ENCODE measurements around the gene TOMM34.
A peak's percentile ranks its signal among the peaks of the same experiment; 100 is the strongest.

TOMM34 gene

DNA sequence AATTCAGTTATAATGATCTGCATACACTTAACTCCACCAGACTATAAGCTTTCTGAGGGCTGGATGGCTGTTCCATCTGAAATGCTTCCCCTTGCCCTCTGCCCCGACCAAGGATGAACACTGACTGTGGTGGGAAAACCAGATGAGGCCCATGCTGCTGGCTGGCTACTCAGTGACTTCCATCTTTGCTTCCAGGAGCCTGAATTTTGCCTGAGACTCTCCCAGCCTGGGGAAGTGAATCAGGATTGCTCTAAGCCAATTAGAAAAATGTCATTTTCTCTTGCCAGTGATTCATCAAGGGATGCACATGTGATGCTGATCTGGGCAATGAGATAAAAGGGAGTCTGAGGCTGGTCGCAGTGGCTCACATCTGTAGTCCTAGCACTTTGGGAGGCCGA, 1.7 kb upstream of the TOMM34 start:
- TF ChIP-seq, protein P1, sequence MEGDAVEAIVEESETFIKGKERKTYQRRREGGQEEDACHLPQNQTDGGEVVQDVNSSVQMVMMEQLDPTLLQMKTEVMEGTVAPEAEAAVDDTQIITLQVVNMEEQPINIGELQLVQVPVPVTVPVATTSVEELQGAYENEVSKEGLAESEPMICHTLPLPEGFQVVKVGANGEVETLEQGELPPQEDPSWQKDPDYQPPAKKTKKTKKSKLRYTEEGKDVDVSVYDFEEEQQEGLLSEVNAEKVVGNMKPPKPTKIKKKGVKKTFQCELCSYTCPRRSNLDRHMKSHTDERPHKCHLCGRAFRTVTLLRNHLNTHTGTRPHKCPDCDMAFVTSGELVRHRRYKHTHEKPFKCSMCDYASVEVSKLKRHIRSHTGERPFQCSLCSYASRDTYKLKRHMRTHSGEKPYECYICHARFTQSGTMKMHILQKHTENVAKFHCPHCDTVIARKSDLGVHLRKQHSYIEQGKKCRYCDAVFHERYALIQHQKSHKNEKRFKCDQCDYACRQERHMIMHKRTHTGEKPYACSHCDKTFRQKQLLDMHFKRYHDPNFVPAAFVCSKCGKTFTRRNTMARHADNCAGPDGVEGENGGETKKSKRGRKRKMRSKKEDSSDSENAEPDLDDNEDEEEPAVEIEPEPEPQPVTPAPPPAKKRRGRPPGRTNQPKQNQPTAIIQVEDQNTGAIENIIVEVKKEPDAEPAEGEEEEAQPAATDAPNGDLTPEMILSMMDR (IDR thresholded peaks at IDR 0.05; ENCODE audit: insufficient read depth, low read length, poor library complexity, severe bottlenecking) = no peak
- Histone ChIP-seq H3K36me3 (ENCODE audit: control insufficient read depth, insufficient read depth, low read length) (no peaks in the 10 kb centered on the region; the same call in 1 of the 2 replicates), H3K27me3 (replicated peaks; ENCODE audit: control insufficient read depth, insufficient read depth, low read length) (no peaks in the 10 kb centered on the region), H3K4me3 (replicated peaks; ENCODE audit: low read depth, low read length) (no peak overlapping the region)
- DNase-seq (ENCODE audit: extremely low read depth, insufficient read length) = no peak

- TF ChIP-seq, protein P1 (IDR thresholded peaks at IDR 0.05; ENCODE audit: insufficient read depth, low read length, poor library complexity, severe bottlenecking) = no peak
- no peak overlapping the region for H3K4me3 ChIP-seq (replicated peaks; ENCODE audit: low read depth, low read length)
- DNase-seq (ENCODE audit: extremely low read depth, insufficient read length) = no peak
- H3K27me3 ChIP-seq (replicated peaks; ENCODE audit: control insufficient read depth, insufficient read depth, low read length) = no peaks in the 10 kb centered on the region
- H3K36me3 ChIP-seq (ENCODE audit: control insufficient read depth, insufficient read depth, low read length) = no peaks in the 10 kb centered on the region; the same call in 1 of the 2 replicates
These were observed 1.0 kb upstream of the TOMM34 start for GRCh38 chr20:44961011-44961869.

DNA sequence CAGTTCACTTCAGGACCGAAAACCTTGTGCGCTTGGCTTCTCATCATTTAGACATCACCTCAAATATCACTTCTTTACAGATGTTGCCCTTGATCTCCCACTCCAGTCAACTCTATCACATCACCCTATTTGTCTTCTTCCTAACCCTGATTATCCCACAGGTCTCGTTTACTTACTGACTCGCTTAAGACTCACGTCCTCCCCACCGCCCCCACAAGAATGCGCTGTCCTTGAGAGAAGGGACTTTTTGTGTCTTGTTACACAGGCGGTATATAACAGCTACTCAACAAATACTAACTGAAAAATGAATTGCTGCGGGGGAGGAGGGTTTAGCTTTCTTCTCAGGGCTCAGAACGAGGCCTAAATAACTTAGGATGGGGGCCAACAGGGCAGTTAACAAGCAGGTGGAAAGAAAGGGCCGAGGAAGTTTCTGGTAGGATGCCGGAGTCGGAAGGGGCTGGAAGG, 527 bp downstream of the TOMM34 start:
- peak overlapping the region; percentile 86 for H3K4me3 ChIP-seq (replicated peaks; ENCODE audit: low read depth, low read length)
- TF ChIP-seq, protein P1 (IDR thresholded peaks at IDR 0.05; ENCODE audit: insufficient read depth, low read length, poor library complexity, severe bottlenecking) = no peak
- H3K27me3 ChIP-seq (replicated peaks; ENCODE audit: control insufficient read depth, insufficient read depth, low read length) = no peaks in the 10 kb centered on the region
- peaks cover 7% of the 10 kb centered on the region for H3K36me3 ChIP-seq (ENCODE audit: control insufficient read depth, insufficient read depth, low read length)
- DNase-seq (ENCODE audit: extremely low read depth, insufficient read length) = no peak

- H3K36me3 ChIP-seq (ENCODE audit: control insufficient read depth, insufficient read depth, low read length) = peaks cover 11% of the 10 kb centered on the region
- H3K4me3 ChIP-seq (replicated peaks; ENCODE audit: low read depth, low read length) = peak overlapping the region; percentile 86
- TF ChIP-seq, protein P1 (IDR thresholded peaks at IDR 0.05; ENCODE audit: insufficient read depth, low read length, poor library complexity, severe bottlenecking) = no peak
- H3K27me3 ChIP-seq (replicated peaks; ENCODE audit: control insufficient read depth, insufficient read depth, low read length) = no peaks in the 10 kb centered on the region
- no peak for DNase-seq (ENCODE audit: extremely low read depth, insufficient read length)
These were observed 1.0 kb downstream of the TOMM34 start for GRCh38 chr20:44959082-44959637.

DNA sequence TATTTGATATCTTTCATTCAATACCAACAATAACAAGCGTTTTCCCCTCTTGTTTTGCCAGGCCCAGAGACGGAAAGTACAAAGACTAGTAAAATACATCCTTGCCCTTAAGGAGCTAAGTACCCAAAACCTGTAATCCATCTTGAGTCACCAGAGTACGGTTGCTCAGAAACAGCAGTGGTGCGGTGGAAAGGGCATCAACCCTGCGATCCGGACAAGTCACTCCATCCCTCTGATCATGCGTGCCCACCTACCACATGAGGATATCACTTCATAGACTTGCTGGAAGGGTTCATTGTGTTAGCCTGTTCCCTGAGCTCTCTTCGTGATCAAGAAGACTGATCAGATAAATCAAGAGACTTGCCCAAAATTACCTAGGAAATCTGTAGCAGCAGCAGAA, 1.9 kb downstream of the TOMM34 start:
- H3K4me3 ChIP-seq (replicated peaks; ENCODE audit: low read depth, low read length) = no peak overlapping the region; the same call in 1 of the 2 replicates
- DNase-seq (ENCODE audit: extremely low read depth, insufficient read length) = no peak

More for the DNA sequence above, 1.9 kb downstream of the TOMM34 start:
- H3K27me3 ChIP-seq (replicated peaks; ENCODE audit: control insufficient read depth, insufficient read depth, low read length) = no peaks in the 10 kb centered on the region
- peaks cover 17% of the 10 kb centered on the region for H3K36me3 ChIP-seq (ENCODE audit: control insufficient read depth, insufficient read depth, low read length)
- TF ChIP-seq, protein P1 (IDR thresholded peaks at IDR 0.05; ENCODE audit: insufficient read depth, low read length, poor library complexity, severe bottlenecking) = no peak

Data from GM06990 (cell line).